HCT116 (cell line): ENCODE measurements around the gene HHIPL2. TPM values are rescaled to one million over a fixed set of nuclear protein-coding genes. Genes with fewer than 3 reads are reported as not detected.
A peak's percentile ranks its signal among the peaks of the same experiment; 100 is the strongest.

ENCODE experiments used
- ATAC-seq: fragments of 200-7000 bp; cut with Tn5 transposase; 2 replicates; pipeline ENCODE4 v1.9.1; 2020; ENCODE audit warnings: mild to moderate bottlenecking, moderate library complexity
- BruUV-seq: library from RNA; stranded (reverse); fragments of 400-500 nt; replicated peaks from 2 replicates; lab custom pipeline; 2021; lab: Mats Ljungman, UMichigan
- CTCF ChIA-PET: fragments of 300-600 bp; sonication (Branson Sonifier 250); formaldehyde crosslinking; loops from one replicate; lab custom pipeline; 2021; ENCODE audit warnings: antibody characterized with exemption; lab: Charles Lee
- POLR2A ChIA-PET: fragments of 300-600, 350-600 bp; sonication (Branson Sonifier 250); formaldehyde crosslinking; loops from one replicate; lab custom pipeline; 2021; ENCODE audit warnings: antibody characterized with exemption; lab: Charles Lee
- RAD21 ChIA-PET, 2 experiments: fragments of 300-600 bp; sonication (Branson Sonifier 250); formaldehyde crosslinking; loops; one replicate each; lab custom pipeline; 2023; ENCODE audit warnings: low total read pairs in 2 of 2; ENCODE audit not compliant: uncharacterized antibody in 2 of 2, unreplicated experiment in 2 of 2, low non-redundant PET in 1 of 2; lab: Charles Lee
- DNase-seq: peaks from one replicate; pipeline ENCODE4 v3.0.0-alpha.2; 2010; ENCODE audit warnings: low read depth, low spot score
- H2AFZ ChIP-seq: fragments of 200-600 bp; shearing (Covaris generic), sonication (generic); 2 replicates; pipeline ENCODE4 v1.6.1; 2017; ENCODE audit warnings: low read depth, mixed run types, mixed read lengths, antibody characterized with exemption, low read length; ENCODE audit not compliant: poor library complexity, severe bottlenecking
- H3K27ac ChIP-seq: 2 replicates; pipeline ENCODE4 v1.5.1; 2012; ENCODE audit warnings: low read depth, low read length
- H3K27me3 ChIP-seq: fragments of 200-600 bp; sonication (generic); 2 replicates; pipeline ENCODE4 v1.6.1; 2016; ENCODE audit warnings: mixed run types, low read length, mixed read lengths; ENCODE audit not compliant: insufficient read depth
- H3K36me3 ChIP-seq, 2 experiments: fragments of 200-500 bp in 1 of 2; fragments of 200-600 bp in 1 of 2; sonication (Bioruptor generic) in 1 of 2; sonication (generic) in 1 of 2; 2 replicates each; pipeline versions ENCODE4 v1.5.1 to v1.6.1; 2014 to 2016; ENCODE audit warnings: low read length in 2 of 2, inconsistent platforms in 1 of 2, mixed read lengths in 1 of 2, mixed run types in 1 of 2; ENCODE audit not compliant: insufficient read depth in 2 of 2, control insufficient read depth in 1 of 2
- H3K4me1 ChIP-seq, 2 experiments: fragments of 200-600 bp in 1 of 2; sonication (generic) in 1 of 2; 2 replicates each; pipeline versions ENCODE4 v1.5.1 to v1.6.1; 2012 to 2017; ENCODE audit warnings: low read length in 2 of 2, inconsistent platforms in 1 of 2, mild to moderate bottlenecking in 1 of 2, mixed read lengths in 1 of 2, mixed run types in 1 of 2, moderate library complexity in 1 of 2; ENCODE audit not compliant: insufficient read depth in 2 of 2, control insufficient read depth in 1 of 2
- H3K4me2 ChIP-seq: fragments of 200-600 bp; sonication (generic); 2 replicates; pipeline ENCODE4 v1.6.1; 2017; ENCODE audit warnings: mixed run types, low read length, mixed read lengths
- H3K4me3 ChIP-seq, 2 experiments: fragments of 200-600 bp in 1 of 2; sonication (generic) in 1 of 2; replicated peaks in 1 of 2; 2 replicates each; pipeline ENCODE4 v1.5.1; 2011 to 2016; ENCODE audit warnings: low read length in 2 of 2, control low read depth in 1 of 2, low read depth in 1 of 2, mild to moderate bottlenecking in 1 of 2, mixed read lengths in 1 of 2, mixed run types in 1 of 2
- H3K79me2 ChIP-seq: fragments of 200-600 bp; sonication (generic); 2 replicates; pipeline ENCODE4 v1.6.1; 2017; ENCODE audit warnings: mild to moderate bottlenecking, mixed run types, low read length, moderate library complexity, mixed read lengths; ENCODE audit not compliant: insufficient read depth
- H3K9ac ChIP-seq: fragments of 200-600 bp; sonication (generic); 2 replicates; pipeline ENCODE4 v1.6.1; 2016; ENCODE audit warnings: low read length, mixed read lengths
- H3K9me2 ChIP-seq: fragments of 200-600 bp; sonication (generic), shearing (Covaris generic); 2 replicates; pipeline ENCODE4 v1.6.1; 2017; ENCODE audit warnings: mixed run types, mild to moderate bottlenecking, moderate library complexity; ENCODE audit not compliant: insufficient read depth
- H3K9me3 ChIP-seq, 2 experiments: fragments of 200-500 bp in 1 of 2; fragments of 200-600 bp in 1 of 2; sonication (Bioruptor generic) in 1 of 2; sonication (generic) in 1 of 2; 2 replicates each; pipeline ENCODE4 v1.6.1; 2014 to 2017; ENCODE audit warnings: low read length in 2 of 2, mixed read lengths in 2 of 2, inconsistent platforms in 1 of 2, low read depth in 1 of 2, mild to moderate bottlenecking in 1 of 2, mixed run types in 1 of 2, moderate library complexity in 1 of 2; ENCODE audit not compliant: control insufficient read depth in 1 of 2, insufficient read depth in 1 of 2
- H4K20me1 ChIP-seq: fragments of 200-600 bp; sonication (generic), shearing (Covaris generic); 2 replicates; pipeline ENCODE4 v1.6.1; 2017; ENCODE audit warnings: mixed run types, mild to moderate bottlenecking, moderate library complexity; ENCODE audit not compliant: insufficient read depth
- CBX3 ChIP-seq: IDR thresholded peaks from 2 replicates; pipeline ENCODE4 v1.6.1; 2012; ENCODE audit warnings: low read depth
- CEBPB ChIP-seq: IDR thresholded peaks from 2 replicates; pipeline ENCODE4 v1.6.1; 2012; ENCODE audit warnings: low read depth
- CTCF ChIP-seq, 3 experiments: fragments of 200-600 bp in 1 of 3; sonication (generic) in 1 of 3; IDR thresholded peaks in 2 of 3; conservative IDR thresholded peaks in 1 of 3; 2 replicates each; pipeline ENCODE4 v1.5.1; 2012 to 2017; ENCODE audit warnings: low read depth in 2 of 3, low read length in 2 of 3, antibody characterized with exemption in 1 of 3, borderline replicate concordance in 1 of 3, control low read depth in 1 of 3, mild to moderate bottlenecking in 1 of 3, mixed read lengths in 1 of 3, mixed run types in 1 of 3, moderate library complexity in 1 of 3; ENCODE audit not compliant: insufficient read depth in 1 of 3
- EGR1 ChIP-seq: IDR thresholded peaks from 2 replicates; pipeline ENCODE4 v1.6.1; 2012; ENCODE audit warnings: low read depth
- ELF1 ChIP-seq: IDR thresholded peaks from 2 replicates; pipeline ENCODE4 v1.6.1; 2012; ENCODE audit warnings: low read depth, borderline replicate concordance
- EZH2 ChIP-seq: fragments of 200-600 bp; sonication (generic); IDR thresholded peaks from 2 replicates; pipeline ENCODE4 v1.6.1; 2017; ENCODE audit warnings: antibody characterized with exemption, mixed run types
- JUND ChIP-seq: IDR thresholded peaks from 2 replicates; pipeline ENCODE4 v1.6.1; 2012
- MAX ChIP-seq: IDR thresholded peaks from 2 replicates; pipeline ENCODE4 v1.6.1; 2012
- POLR2A ChIP-seq: IDR thresholded peaks from 2 replicates; pipeline ENCODE4 v1.7.0; 2011; ENCODE audit warnings: borderline replicate concordance; ENCODE audit not compliant: insufficient read depth, insufficient read length; ENCODE audit errors: extremely low read depth
- RAD21 ChIP-seq: IDR thresholded peaks from 2 replicates; pipeline ENCODE4 v1.6.1; 2012; ENCODE audit warnings: low read depth, mild to moderate bottlenecking
- REST ChIP-seq: IDR thresholded peaks from 2 replicates; pipeline ENCODE4 v1.6.1; 2012; ENCODE audit warnings: low read depth
- TCF7L2 ChIP-seq: IDR thresholded peaks from 2 replicates; pipeline ENCODE4 v1.7.0; 2011; ENCODE audit warnings: borderline replicate concordance, inconsistent platforms; ENCODE audit not compliant: insufficient read depth, insufficient read length; ENCODE audit errors: extremely low read depth
- YY1 ChIP-seq: IDR thresholded peaks from 2 replicates; pipeline ENCODE4 v1.6.1; 2011; ENCODE audit warnings: low read length, low read depth, moderate library complexity, mild to moderate bottlenecking; ENCODE audit not compliant: insufficient replicate concordance; ENCODE audit errors: extremely low read depth
- ZBTB33 ChIP-seq: IDR thresholded peaks from 2 replicates; pipeline ENCODE4 v1.6.1; 2011; ENCODE audit warnings: mild to moderate bottlenecking, low read length, moderate library complexity; ENCODE audit not compliant: insufficient replicate concordance; ENCODE audit errors: extremely low read depth
- ZFX ChIP-seq: fragments of 450-650 bp; IDR thresholded peaks from 2 replicates; pipeline ENCODE4 v1.6.1; 2017
- ZNF274 ChIP-seq: fragments of 200-500 bp; sonication (Bioruptor generic); IDR thresholded peaks from 2 replicates; pipeline ENCODE4 v1.6.1; 2014; ENCODE audit warnings: mild to moderate bottlenecking, low read depth, low read length, inconsistent platforms
- intact Hi-C: fragments of 100-400 bp; cut with micrococcal nuclease; formaldehyde crosslinking; loops from 2 replicates; pipeline ENCODE4 v1.10.0; 2022
- total RNA-seq: library from RNA; stranded (reverse); gene quantifications from one replicate; pipeline ENCODE4 v1.2.1, GENCODE V29; 2021; ENCODE audit not compliant: unreplicated experiment

Gene HHIPL2
- total RNA-seq, 1 experiment from 2014 or later = 0.27 TPM

- RAD21 ChIA-PET = no interaction called here
- Histone ChIP-seq H2AFZ (no peak overlapping the region), H3K9me2 (no peaks in the 10 kb centered on the region), H3K79me2 (no peaks in the 10 kb centered on the region), H3K4me2 (no peak overlapping the region), H3K4me3 (no peak overlapping the region), H3K36me3 (peaks cover 4 to 7% of the 10 kb centered on the region in 2 experiments; a peak in 2 of 4 replicates), H3K9ac (no peak overlapping the region), H3K4me1 (no peaks in the 10 kb centered on the region), H3K9me3 (no peaks in the 10 kb centered on the region), H3K27me3 (no peaks in the 10 kb centered on the region), H4K20me1 (no peaks in the 10 kb centered on the region), H3K27ac (no peak overlapping the region)
- TSS peak; percentile 10 for BruUV-seq
- intact Hi-C loops = no loop called here
- POLR2A ChIA-PET = no interaction called here
- ATAC-seq (no peak), DNase-seq (no peak)
- TF ChIP-seq JUND = no peak
- no peak for TF ChIP-seq REST
- TF ChIP-seq TCF7L2 = no peak
- TF ChIP-seq ZNF274 = no peak
- TF ChIP-seq CTCF (IDR thresholded peaks at IDR 0.05 in 2 of 3, conservative IDR thresholded peaks at IDR 0.05 in 1 of 3; ENCODE audit: borderline replicate concordance in 1 of 3, insufficient read depth in 1 of 3, low read depth in 2 of 3, low read length in 2 of 3) = no peak
- no peak for TF ChIP-seq YY1
- TF ChIP-seq CEBPB = no peak
- no peak for TF ChIP-seq CBX3
- TF ChIP-seq POLR2A = no peak
- no peak for TF ChIP-seq EZH2
- TF ChIP-seq EGR1 = no peak
- no peak for TF ChIP-seq ZFX
- no peak for TF ChIP-seq ELF1
- no peak for TF ChIP-seq MAX
- no peak for TF ChIP-seq RAD21
- no peak for TF ChIP-seq ZBTB33
- CTCF ChIA-PET = no interaction called here
Observed at GRCh38 chr1:222552882-222553281, 5.0 kb upstream of the HHIPL2 start.
